Breast epithelium (tissue), 3 donors: ENCODE measurements around the gene SS18L1.

Experiments used
- CTCF ChIP-seq, 3 donors: fragments of 450-650 bp; IDR thresholded peaks; one replicate each; pipeline ENCODE4 v1.5.1; 2016 to 2017; ENCODE audit warnings: antibody characterized with exemption in 3 of 3, mild to moderate bottlenecking in 3 of 3, moderate library complexity in 3 of 3
- POLR2A ChIP-seq: fragments of 450-650 bp; IDR thresholded peaks from one replicate; pipeline ENCODE4 v1.6.1; 2016; ENCODE audit warnings: antibody characterized with exemption, mild to moderate bottlenecking, moderate library complexity
- POLR2AphosphoS5 ChIP-seq, 3 donors: sonication (generic); formaldehyde crosslinking; IDR thresholded peaks; one replicate each; pipeline ENCODE4 v1.6.1; 2017; ENCODE audit warnings: antibody characterized with exemption in 3 of 3

- no peak for TF ChIP-seq POLR2AphosphoS5 (IDR thresholded peaks at IDR 0.05)
- no peak for TF ChIP-seq CTCF (IDR thresholded peaks at IDR 0.05)
- no peak for TF ChIP-seq POLR2A
These were observed 42.5 kb upstream of the SS18L1 start for GRCh38 chr20:62101078-62101477.
